Globus pallidus (tissue), 1 donor: ENCODE measurements around the gene SOBP.

ENCODE experiments used
- DNase-seq: peaks from one replicate; pipeline ENCODE4 v3.0.0-alpha.2; 2015; ENCODE audit warnings: low spot score

The SOBP gene

GRCh38 chr6:107641071-107641470 lies 151.2 kb downstream of the SOBP start:
- DNase-seq: no peak

- DNase-seq: peak; percentile 63
Measured at GRCh38 chr6:107641500-107641941, 151.6 kb downstream of the SOBP start.

- no peak for DNase-seq
Measured at GRCh38 chr6:107642095-107642860, 152.4 kb downstream of the SOBP start.

- DNase-seq: no peak
Measured at GRCh38 chr6:107642861-107643328, 153.0 kb downstream of the SOBP start.

GRCh38 chr6:107644513-107644912 lies 154.6 kb downstream of the SOBP start:
- DNase-seq: no peak

GRCh38 chr6:107645740-107646139 lies 155.8 kb downstream of the SOBP start:
- DNase-seq: no peak

GRCh38 chr6:107646176-107646575 lies 156.3 kb downstream of the SOBP start:
- DNase-seq: no peak

- no peak for DNase-seq
Measured at GRCh38 chr6:107646776-107647438, 157.0 kb downstream of the SOBP start.

- DNase-seq: no peak
Measured at GRCh38 chr6:107647439-107647948, 157.6 kb downstream of the SOBP start.

GRCh38 chr6:107648983-107649382 lies 159.1 kb downstream of the SOBP start:
- DNase-seq: no peak

- no peak for DNase-seq
Measured at GRCh38 chr6:107652526-107653182, 162.7 kb downstream of the SOBP start.

- DNase-seq: no peak
Measured at GRCh38 chr6:107653183-107653580, 163.3 kb downstream of the SOBP start.

GRCh38 chr6:107653861-107654394 lies 164.0 kb downstream of the SOBP start:
- DNase-seq: no peak

GRCh38 chr6:107654764-107655163 lies 164.8 kb downstream of the SOBP start:
- DNase-seq: no peak

GRCh38 chr6:107655245-107655644 lies 165.3 kb downstream of the SOBP start:
- DNase-seq: no peak

- no peak for DNase-seq
Measured at GRCh38 chr6:107655864-107656263, 165.9 kb downstream of the SOBP start.

- no peak for DNase-seq
Measured at GRCh38 chr6:107656401-107656800, 166.5 kb downstream of the SOBP start.

- DNase-seq: no peak
Measured at GRCh38 chr6:107656883-107657282, 167.0 kb downstream of the SOBP start.

GRCh38 chr6:107657373-107657754 lies 167.4 kb downstream of the SOBP start:
- DNase-seq: no peak

- DNase-seq: no peak
Measured at GRCh38 chr6:107657755-107658461, 168.0 kb downstream of the SOBP start.

- no peak for DNase-seq
Measured at GRCh38 chr6:107658920-107659865, 169.3 kb downstream of the SOBP start.
